IPS-20b (cell line): ENCODE measurements around the gene EIPR1.

Experiments used
- H3K27ac ChIP-seq: one replicate; pipeline ENCODE4 v1.5.1; 2013; ENCODE audit warnings: low read length
- H3K27me3 ChIP-seq: 2 replicates; pipeline ENCODE4 v1.6.1; 2013; ENCODE audit warnings: mild to moderate bottlenecking, low read length, inconsistent platforms; ENCODE audit not compliant: insufficient read depth
- H3K36me3 ChIP-seq: 2 replicates; pipeline ENCODE4 v1.6.1; 2013; ENCODE audit warnings: low read depth, mild to moderate bottlenecking, inconsistent platforms, low read length, moderate library complexity; ENCODE audit not compliant: insufficient read depth
- H3K4me1 ChIP-seq: 2 replicates; pipeline ENCODE4 v1.6.1; 2013; ENCODE audit warnings: mild to moderate bottlenecking, control low read depth, inconsistent platforms, low read length, moderate library complexity; ENCODE audit not compliant: insufficient read depth
- H3K4me3 ChIP-seq: 2 replicates; pipeline ENCODE4 v1.5.1; 2013; ENCODE audit warnings: mild to moderate bottlenecking, low read length, inconsistent platforms
- H3K9ac ChIP-seq: 2 replicates; pipeline ENCODE4 v1.6.1; 2013; ENCODE audit warnings: low read depth, mild to moderate bottlenecking, inconsistent platforms, low read length, moderate library complexity
- H3K9me3 ChIP-seq: 2 replicates; pipeline ENCODE4 v1.6.1; 2013; ENCODE audit warnings: mild to moderate bottlenecking, low read depth, low read length, inconsistent platforms; ENCODE audit not compliant: insufficient read depth

EIPR1 gene

GRCh38 chr2:3354986-3355385, 22.6 kb downstream of the EIPR1 start:
- no peaks in the 10 kb centered on the region for H3K27me3 ChIP-seq
- H3K9me3 ChIP-seq: no peaks in the 10 kb centered on the region
- no peak overlapping the region for H3K27ac ChIP-seq
- peaks cover 16% of the 10 kb centered on the region; the same call in 1 of the 2 replicates for H3K36me3 ChIP-seq
- H3K4me1 ChIP-seq: peaks cover 3% of the 10 kb centered on the region; the same call in 1 of the 2 replicates
- no peak overlapping the region for H3K4me3 ChIP-seq
- no peak overlapping the region for H3K9ac ChIP-seq

GRCh38 chr2:3349211-3349693, 28.4 kb downstream of the EIPR1 start:
- no peaks in the 10 kb centered on the region for H3K27me3 ChIP-seq
- no peak overlapping the region for H3K27ac ChIP-seq
- H3K36me3 ChIP-seq: peaks cover 22% of the 10 kb centered on the region
- no peaks in the 10 kb centered on the region for H3K9me3 ChIP-seq
- H3K4me3 ChIP-seq: no peak overlapping the region
- H3K4me1 ChIP-seq: no peaks in the 10 kb centered on the region
- H3K9ac ChIP-seq: no peak overlapping the region

- no peaks in the 10 kb centered on the region for H3K9me3 ChIP-seq
- peaks cover 18% of the 10 kb centered on the region for H3K36me3 ChIP-seq
- no peak overlapping the region for H3K4me3 ChIP-seq
- no peaks in the 10 kb centered on the region for H3K4me1 ChIP-seq
- no peaks in the 10 kb centered on the region for H3K27me3 ChIP-seq
- H3K9ac ChIP-seq: no peak overlapping the region
- no peak overlapping the region for H3K27ac ChIP-seq
Observed at GRCh38 chr2:3348767-3349166, 28.9 kb downstream of the EIPR1 start.

GRCh38 chr2:3345621-3346020, 32.0 kb downstream of the EIPR1 start:
- H3K27ac ChIP-seq: no peak overlapping the region
- no peaks in the 10 kb centered on the region for H3K27me3 ChIP-seq
- H3K4me3 ChIP-seq: no peak overlapping the region
- no peaks in the 10 kb centered on the region for H3K4me1 ChIP-seq
- H3K36me3 ChIP-seq: peaks cover 8% of the 10 kb centered on the region
- H3K9ac ChIP-seq: no peak overlapping the region
- H3K9me3 ChIP-seq: no peaks in the 10 kb centered on the region

- no peaks in the 10 kb centered on the region for H3K4me1 ChIP-seq
- peaks cover 8% of the 10 kb centered on the region for H3K36me3 ChIP-seq
- H3K9ac ChIP-seq: no peak overlapping the region
- H3K4me3 ChIP-seq: no peak overlapping the region
- no peaks in the 10 kb centered on the region for H3K9me3 ChIP-seq
- H3K27me3 ChIP-seq: no peaks in the 10 kb centered on the region
- no peak overlapping the region for H3K27ac ChIP-seq
Observed at GRCh38 chr2:3344897-3345296, 32.7 kb downstream of the EIPR1 start.

GRCh38 chr2:3343012-3343411, 34.6 kb downstream of the EIPR1 start:
- Histone ChIP-seq H3K27ac (no peak overlapping the region), H3K36me3 (peaks cover 8% of the 10 kb centered on the region), H3K4me3 (no peak overlapping the region), H3K9ac (no peak overlapping the region), H3K4me1 (no peaks in the 10 kb centered on the region), H3K9me3 (no peaks in the 10 kb centered on the region), H3K27me3 (no peaks in the 10 kb centered on the region)

GRCh38 chr2:3342324-3342723, 35.3 kb downstream of the EIPR1 start:
- Histone ChIP-seq H3K9me3 (no peaks in the 10 kb centered on the region), H3K27ac (no peak overlapping the region), H3K4me1 (no peaks in the 10 kb centered on the region), H3K36me3 (peaks cover 12% of the 10 kb centered on the region), H3K27me3 (no peaks in the 10 kb centered on the region), H3K9ac (no peak overlapping the region; the same call in 1 of the 2 replicates), H3K4me3 (no peak overlapping the region)

- Histone ChIP-seq H3K9ac (no peak overlapping the region), H3K9me3 (no peaks in the 10 kb centered on the region), H3K27ac (no peak overlapping the region), H3K27me3 (no peaks in the 10 kb centered on the region), H3K36me3 (peaks cover 5% of the 10 kb centered on the region; the same call in 1 of the 2 replicates), H3K4me3 (no peak overlapping the region), H3K4me1 (no peaks in the 10 kb centered on the region)
Observed at GRCh38 chr2:3341336-3341735, 36.3 kb downstream of the EIPR1 start.

GRCh38 chr2:3340144-3340543, 37.5 kb downstream of the EIPR1 start:
- Histone ChIP-seq H3K4me1 (no peaks in the 10 kb centered on the region), H3K27ac (no peak overlapping the region), H3K4me3 (no peak overlapping the region), H3K9me3 (no peaks in the 10 kb centered on the region), H3K27me3 (no peaks in the 10 kb centered on the region), H3K36me3 (peaks cover 15% of the 10 kb centered on the region; the same call in 1 of the 2 replicates), H3K9ac (no peak overlapping the region)

GRCh38 chr2:3338340-3338739, 39.3 kb downstream of the EIPR1 start:
- H3K27ac ChIP-seq: no peak overlapping the region
- no peaks in the 10 kb centered on the region for H3K4me1 ChIP-seq
- H3K9me3 ChIP-seq: no peaks in the 10 kb centered on the region
- no peak overlapping the region for H3K9ac ChIP-seq
- H3K36me3 ChIP-seq: peaks cover 28% of the 10 kb centered on the region
- H3K27me3 ChIP-seq: no peaks in the 10 kb centered on the region
- no peak overlapping the region for H3K4me3 ChIP-seq

- no peaks in the 10 kb centered on the region for H3K4me1 ChIP-seq
- H3K27ac ChIP-seq: no peak overlapping the region
- no peaks in the 10 kb centered on the region for H3K27me3 ChIP-seq
- H3K9ac ChIP-seq: no peak overlapping the region
- no peak overlapping the region for H3K4me3 ChIP-seq
- H3K36me3 ChIP-seq: peaks cover 43% of the 10 kb centered on the region
- H3K9me3 ChIP-seq: no peaks in the 10 kb centered on the region
Observed at GRCh38 chr2:3336844-3337243, 40.8 kb downstream of the EIPR1 start.

- Histone ChIP-seq H3K9me3 (no peaks in the 10 kb centered on the region), H3K4me1 (no peaks in the 10 kb centered on the region), H3K36me3 (peaks cover 60% of the 10 kb centered on the region), H3K4me3 (no peak overlapping the region), H3K27ac (no peak overlapping the region), H3K9ac (no peak overlapping the region), H3K27me3 (no peaks in the 10 kb centered on the region)
Observed at GRCh38 chr2:3334392-3335345, 42.9 kb downstream of the EIPR1 start.
